ENCODE results near the gene ANKRD9.

DNA sequence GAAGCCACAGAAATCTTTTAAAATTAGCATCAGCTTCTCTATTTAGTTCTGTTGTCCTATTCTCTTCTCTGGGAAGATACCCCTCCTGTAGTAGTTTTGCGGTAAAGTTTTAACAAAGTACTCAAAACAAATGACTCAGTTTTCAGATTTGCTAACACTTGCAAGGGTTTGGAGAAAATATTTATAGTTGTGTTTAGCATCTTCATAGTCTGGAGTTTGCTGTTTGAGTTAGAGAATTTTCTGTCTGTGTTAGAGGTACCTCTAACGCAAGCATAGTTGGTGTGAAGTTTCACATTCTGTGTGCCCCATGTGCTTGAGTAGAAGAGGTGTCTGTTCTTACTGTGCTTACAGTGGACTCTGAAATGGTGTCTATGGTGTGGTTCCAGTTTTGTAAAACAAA is 36.0 kb downstream of the ANKRD9 start:
- TF ChIP-seq NFIC (IDR thresholded peaks at IDR 0.05) (no peak), RAD21 (IDR thresholded peaks at IDR 0.05; ENCODE audit: low read depth) (no peak), FOXM1 (IDR thresholded peaks at IDR 0.05; ENCODE audit: borderline replicate concordance, low read depth) (no peak), EP300 (IDR thresholded peaks at IDR 0.05; ENCODE audit: borderline replicate concordance) (no peak), TCF12 (IDR thresholded peaks at IDR 0.05; ENCODE audit: low read depth) (no peak), TAF1 (IDR thresholded peaks at IDR 0.05; ENCODE audit: low read depth) (no peak), CEBPB (IDR thresholded peaks at IDR 0.05) (no peak), EGR1 (IDR thresholded peaks at IDR 0.05) (no peak)
- TF ChIP-seq, protein P1, sequence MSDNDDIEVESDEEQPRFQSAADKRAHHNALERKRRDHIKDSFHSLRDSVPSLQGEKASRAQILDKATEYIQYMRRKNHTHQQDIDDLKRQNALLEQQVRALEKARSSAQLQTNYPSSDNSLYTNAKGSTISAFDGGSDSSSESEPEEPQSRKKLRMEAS (IDR thresholded peaks at IDR 0.05), result no peak
- TF ChIP-seq, protein P2, sequence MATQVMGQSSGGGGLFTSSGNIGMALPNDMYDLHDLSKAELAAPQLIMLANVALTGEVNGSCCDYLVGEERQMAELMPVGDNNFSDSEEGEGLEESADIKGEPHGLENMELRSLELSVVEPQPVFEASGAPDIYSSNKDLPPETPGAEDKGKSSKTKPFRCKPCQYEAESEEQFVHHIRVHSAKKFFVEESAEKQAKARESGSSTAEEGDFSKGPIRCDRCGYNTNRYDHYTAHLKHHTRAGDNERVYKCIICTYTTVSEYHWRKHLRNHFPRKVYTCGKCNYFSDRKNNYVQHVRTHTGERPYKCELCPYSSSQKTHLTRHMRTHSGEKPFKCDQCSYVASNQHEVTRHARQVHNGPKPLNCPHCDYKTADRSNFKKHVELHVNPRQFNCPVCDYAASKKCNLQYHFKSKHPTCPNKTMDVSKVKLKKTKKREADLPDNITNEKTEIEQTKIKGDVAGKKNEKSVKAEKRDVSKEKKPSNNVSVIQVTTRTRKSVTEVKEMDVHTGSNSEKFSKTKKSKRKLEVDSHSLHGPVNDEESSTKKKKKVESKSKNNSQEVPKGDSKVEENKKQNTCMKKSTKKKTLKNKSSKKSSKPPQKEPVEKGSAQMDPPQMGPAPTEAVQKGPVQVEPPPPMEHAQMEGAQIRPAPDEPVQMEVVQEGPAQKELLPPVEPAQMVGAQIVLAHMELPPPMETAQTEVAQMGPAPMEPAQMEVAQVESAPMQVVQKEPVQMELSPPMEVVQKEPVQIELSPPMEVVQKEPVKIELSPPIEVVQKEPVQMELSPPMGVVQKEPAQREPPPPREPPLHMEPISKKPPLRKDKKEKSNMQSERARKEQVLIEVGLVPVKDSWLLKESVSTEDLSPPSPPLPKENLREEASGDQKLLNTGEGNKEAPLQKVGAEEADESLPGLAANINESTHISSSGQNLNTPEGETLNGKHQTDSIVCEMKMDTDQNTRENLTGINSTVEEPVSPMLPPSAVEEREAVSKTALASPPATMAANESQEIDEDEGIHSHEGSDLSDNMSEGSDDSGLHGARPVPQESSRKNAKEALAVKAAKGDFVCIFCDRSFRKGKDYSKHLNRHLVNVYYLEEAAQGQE (IDR thresholded peaks at IDR 0.05; ENCODE audit: low read depth), result no peak
- TF ChIP-seq, protein P3, sequence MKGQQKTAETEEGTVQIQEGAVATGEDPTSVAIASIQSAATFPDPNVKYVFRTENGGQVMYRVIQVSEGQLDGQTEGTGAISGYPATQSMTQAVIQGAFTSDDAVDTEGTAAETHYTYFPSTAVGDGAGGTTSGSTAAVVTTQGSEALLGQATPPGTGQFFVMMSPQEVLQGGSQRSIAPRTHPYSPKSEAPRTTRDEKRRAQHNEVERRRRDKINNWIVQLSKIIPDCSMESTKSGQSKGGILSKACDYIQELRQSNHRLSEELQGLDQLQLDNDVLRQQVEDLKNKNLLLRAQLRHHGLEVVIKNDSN (IDR thresholded peaks at IDR 0.05), result no peak

Measured in Ishikawa (cell line).